Stimulated activated CD4-positive, alpha-beta T cell treated with anti-CD3 and anti-CD28 coated beads, Interleukin-2, amount 100 ng/mL, for 4 hours (primary cell): ENCODE data around the gene PCSK6.
"Not testable (repeated sequence)": the region's sequence is repeated elsewhere in the genome, so short reads cannot be mapped to it uniquely, and the experiment has no call there.

Experiments
- DNase-seq: peaks from one replicate; pipeline ENCODE4 v3.0.0-alpha.2; 2020; ENCODE audit warnings: low read depth

Gene PCSK6

DNA sequence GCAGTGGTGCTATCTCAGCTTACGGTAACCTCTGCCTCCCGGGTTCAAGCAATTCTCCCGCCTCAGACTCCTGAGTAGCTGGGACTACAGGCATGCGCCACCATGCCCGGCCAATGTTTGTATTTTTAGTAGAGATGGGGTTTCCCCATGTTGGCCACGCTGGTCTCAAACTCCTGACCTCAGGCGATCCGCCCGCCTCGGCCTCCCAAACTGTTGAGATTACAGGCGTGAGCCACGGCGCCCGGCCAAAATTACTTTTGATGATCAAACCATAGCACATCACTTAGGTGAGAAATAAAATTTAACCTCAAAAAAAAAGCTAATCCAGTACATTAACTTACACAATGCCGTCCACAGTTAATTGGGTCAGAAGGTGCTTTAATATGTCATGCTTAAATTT, 114.5 kb downstream of the PCSK6 start:
- not testable (repeated sequence) for DNase-seq

DNA sequence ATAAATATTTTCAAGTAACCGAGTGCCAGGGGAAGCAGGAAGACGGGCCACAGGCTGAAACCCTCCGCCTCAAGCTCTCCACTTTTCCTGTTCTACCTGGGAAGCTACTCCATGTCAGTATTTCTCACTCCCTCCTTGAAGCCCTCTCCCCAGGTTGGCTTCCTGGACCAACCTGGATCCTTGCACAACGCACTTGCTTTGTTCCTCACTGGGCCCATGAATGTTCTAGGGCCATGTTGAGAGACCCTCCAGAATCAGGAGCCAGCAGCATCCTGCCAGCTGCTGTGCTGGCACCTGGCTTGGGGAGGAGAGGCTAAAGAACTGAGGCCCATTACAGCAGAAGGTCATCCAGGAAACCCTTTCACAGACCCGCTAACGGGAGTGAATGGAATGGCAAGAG, 115.2 kb downstream of the PCSK6 start:
- DNase-seq: no peak

DNA sequence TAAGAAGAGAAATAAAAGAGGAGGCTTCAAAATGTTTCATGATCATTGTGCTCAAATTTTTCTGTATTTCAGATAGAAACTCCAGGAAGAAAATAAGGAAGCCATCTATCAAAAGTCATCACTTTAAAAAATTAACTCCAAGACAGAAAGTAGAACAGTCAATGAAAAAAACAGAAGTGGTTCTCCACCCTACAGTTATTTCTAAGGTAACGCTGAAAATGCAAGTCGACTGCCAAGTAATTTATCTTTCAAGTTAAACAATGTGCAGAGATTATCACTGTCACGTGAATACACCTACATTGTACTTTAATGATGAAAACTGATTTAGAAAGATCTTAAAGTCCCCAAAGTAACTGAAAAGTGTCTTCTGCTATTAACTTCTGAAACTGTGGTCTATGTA, 115.9 kb downstream of the PCSK6 start:
- no peak for DNase-seq

DNA sequence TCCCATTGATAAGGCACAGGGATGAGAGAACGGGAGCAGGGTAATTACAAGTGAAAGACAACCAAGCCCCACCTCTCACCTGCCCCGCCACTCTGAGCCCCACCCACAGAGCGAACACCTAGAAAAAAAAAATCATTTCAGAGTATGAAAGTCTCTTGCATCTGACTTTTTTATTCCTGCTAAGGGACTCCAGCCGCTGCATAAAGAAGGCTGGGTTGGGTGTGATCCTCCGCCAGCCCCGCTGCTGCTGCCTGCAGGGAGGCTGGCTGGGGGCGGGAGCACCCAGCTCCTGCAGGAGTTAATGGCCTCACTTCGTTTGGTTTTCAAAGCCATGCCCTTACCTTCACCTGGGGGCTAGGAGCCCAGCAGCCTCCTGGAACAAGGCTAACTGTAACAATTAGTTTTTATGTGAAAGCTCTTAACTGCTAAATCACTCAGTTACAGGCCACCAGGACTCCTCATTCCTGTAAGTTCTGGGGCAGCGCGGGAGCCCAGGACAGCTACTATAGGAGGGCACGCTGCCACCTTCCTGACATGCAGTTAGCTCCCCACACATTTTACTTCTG, 116.5 kb downstream of the PCSK6 start:
- no peak for DNase-seq

DNA sequence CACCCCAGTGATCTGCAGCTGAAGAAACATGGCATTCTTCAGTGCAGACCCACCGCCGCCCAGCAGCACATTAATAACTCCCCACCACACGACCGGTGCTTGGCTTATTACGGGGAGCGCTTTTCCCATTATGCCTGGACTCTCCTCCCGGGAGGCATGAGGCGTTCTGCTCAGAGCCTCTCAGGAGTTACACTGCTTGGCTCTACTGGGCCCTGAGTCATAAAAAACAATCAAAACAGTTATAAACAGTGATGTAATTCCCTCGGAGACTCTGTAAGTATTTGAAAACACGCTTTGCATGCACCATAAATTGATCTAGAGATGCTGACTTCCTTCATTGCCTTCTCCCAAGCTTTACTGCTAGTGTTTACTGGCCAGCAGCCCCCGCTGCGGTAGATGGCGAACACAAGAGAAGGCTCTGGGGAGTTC, 117.3 kb downstream of the PCSK6 start:
- no peak for DNase-seq

DNA sequence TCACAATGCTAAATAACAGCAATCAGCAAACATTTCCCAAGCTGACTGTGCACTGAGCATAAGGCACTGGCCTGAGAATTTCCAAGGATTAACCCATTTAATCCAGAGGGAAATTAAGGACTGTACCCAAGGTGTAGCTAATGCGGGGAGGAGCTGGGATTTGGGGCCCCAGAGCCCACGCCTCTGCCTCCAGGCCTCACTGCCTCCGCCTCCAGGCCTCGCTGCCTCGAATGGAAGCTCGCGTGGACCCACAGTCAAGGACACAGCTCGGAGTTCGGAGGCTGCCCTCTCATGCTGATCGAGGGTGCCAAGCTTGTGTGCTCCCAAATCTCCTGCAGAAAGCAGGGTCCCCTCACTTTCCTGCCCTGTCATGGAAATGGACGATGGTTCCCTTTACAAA, 118.0 kb downstream of the PCSK6 start:
- DNase-seq: no peak

DNA sequence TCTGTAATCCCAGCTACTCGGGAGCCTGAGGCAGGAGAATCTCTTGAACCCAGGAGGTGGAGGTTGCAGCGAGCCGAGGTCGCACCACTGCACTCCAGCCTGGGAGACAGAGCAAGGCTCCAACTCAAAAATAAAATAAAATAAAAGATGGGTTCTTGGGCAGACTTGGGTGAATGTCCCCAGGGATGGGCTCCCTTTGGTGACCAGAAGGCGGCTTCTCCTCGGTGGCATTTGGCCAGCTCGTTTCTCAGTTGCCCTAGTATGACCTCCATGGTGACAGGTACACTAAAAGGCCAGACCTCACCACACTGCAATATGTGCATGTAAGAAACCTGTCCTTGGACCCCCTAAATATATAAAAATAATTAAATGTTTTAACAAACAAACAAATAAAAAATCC, 118.4 kb downstream of the PCSK6 start:
- DNase-seq: no peak

DNA sequence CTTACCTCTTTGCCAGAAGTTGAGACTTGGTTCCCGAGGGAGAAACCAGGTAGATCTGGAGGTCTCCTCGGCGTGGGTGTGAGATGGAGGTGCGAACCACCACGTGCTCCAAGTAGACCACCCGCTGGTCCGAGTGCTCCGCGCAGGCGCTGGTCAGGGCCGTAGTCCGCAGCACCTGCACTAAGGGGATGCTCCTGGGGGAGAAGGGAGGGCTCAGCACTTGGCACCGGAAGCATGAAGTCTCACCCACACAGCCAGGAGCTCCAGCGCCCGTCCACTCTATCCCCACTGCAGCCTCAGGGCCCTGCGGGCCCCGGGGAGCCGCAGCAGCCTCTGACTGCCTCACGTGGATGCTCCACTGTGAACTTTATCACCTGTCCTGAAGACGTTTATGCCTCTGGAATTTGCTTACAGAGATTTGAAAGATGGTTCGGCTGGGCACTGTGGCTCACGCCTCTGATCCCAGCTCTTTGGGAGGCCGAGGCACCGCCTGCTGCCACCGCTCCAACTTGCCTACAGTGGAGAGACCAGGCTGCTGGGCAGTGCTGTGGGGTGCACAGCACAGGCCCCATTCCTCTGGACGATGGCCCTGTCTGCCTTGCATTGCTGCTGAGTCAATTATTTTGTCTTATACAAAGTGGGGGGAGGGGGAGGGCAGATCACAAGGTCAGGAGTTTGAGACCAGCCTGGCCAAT, 119.0 kb downstream of the PCSK6 start:
- no peak for DNase-seq

DNA sequence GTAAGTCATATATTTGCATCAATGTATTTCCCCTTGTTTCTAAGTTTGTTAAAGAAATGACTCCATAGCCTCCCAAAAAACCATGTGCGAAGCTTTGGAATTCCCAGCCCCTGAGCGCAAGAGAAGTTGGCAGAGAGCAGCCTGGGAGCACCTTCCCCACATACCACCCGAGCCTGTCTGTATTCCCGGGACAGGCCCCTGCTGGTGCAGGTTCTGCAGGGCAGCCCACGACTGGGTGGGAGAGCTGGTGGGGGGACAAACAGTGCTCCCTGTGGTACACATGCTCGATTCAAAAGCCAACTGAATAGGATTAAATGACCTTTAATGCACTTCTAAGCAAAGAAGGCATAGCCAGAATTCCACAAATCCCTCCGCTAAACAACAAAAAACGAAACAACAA, 119.8 kb downstream of the PCSK6 start:
- DNase-seq: no peak

DNA sequence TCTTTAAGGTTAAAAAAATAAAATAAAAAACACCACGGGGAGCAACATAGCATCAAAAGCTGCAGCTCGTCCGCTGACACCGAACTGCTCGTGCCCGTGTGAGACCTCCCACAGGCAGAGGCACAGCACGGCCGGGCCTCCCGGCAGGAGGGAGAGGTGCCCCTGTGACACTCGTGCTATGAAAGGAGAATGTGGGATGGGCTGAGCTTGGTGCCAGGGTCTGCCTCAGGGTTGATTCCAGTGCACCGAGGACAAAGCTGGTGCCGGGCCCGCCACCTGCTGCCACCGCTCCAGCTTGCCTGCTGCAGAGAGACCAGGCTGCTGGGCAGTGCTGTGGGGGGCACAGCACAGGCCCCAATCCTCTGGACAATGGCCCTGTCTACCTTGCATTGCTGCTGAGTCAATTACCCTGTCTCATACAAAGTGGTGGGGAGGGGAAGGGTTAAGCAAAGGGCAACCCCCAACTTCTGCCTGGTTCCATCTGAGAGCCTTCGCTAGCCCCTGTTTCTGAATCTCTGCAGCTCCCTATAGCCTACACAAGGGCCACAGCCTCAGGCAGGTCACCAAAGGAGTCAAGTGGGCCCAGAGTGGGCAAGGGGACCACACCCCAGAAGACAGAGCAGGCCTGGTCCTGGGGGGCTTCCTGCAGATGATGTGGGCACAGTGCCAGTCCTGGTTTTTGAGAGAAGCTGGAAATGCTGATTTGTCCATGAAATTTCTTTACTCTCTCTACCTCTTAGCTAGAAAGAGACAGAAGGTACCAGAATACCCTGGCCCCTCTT, 120.5 kb downstream of the PCSK6 start:
- DNase-seq: no peak

DNA sequence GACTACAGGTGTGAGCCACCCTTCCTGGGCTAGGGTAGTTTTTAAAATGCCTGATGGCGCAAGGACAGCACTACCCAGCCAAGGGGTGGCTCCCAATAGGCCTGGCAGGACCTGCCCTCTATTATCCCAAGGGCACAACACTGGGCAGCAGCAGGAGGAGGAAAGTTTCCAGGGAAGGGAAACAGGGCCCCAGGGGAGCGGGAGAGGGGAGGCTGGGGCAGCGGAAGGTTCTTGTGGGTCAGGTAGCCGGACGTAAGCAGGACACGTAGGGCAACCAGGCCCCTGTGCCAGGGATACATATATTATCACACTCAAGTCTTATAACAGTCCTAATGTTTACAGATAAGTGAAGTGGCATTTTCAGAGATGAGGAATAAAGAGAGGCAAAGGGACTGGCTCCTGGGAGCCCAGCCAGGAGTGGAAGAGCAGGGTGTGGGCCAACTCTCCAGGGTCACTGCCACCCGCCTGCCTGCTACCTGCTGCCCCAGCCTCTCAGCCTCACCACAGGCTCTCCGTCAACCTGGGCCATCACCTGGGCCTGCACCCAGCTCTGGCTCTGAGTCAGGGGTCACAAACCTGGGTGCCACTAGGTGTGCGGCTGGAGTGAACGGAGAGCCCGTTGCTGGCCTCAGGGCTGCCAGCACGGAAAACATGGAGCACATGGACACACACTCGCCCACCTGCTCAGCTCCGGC, 121.3 kb downstream of the PCSK6 start:
- DNase-seq: no peak

DNA sequence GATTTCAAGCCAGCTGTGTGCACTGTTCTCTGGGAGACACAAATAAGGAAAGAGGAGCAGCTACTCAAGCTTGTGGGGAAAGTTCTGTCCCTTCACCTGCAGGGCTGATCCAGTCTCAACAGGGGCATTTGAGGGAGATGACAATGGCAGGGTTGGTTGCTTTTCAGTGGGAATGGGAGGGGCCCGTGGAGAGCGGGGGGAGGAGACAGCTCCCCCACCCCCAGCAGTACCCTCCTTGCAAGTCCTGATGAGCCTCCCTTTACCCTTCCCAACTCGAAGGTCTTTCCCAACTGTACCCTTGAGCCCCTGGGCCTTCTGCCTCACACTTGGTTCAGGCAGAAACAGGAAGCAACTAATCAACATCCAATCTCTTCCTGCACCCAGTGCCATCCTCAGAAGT, 122.7 kb downstream of the PCSK6 start:
- no peak for DNase-seq

DNA sequence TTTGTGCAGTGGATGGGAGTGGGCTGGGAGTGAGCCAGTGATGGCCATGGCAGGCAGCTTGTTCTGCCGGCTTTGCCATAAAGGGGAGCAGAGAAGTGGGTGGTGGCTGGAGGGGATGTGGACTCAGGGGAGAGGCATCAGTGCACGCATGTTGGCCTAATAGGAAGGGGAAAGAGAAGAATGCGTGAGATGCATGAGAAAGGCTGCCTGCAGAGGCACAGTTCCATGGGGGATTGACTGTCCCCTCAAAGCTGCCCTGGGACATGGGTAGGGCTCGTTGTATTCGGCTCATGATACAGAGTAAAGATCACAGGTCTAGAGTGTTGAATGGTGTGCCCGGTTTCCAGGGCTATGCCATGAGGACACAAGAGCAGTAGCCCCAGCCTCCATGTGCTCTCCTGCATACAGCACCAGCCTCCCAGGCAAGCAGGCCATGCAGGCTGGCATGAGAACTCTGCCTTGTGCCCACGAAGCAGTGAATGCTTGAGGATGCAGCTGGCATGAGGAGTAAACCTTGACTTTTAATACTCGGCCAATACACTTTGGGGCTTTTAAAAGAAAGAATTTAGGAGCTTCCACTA, 126.4 kb downstream of the PCSK6 start:
- DNase-seq: no peak

DNA sequence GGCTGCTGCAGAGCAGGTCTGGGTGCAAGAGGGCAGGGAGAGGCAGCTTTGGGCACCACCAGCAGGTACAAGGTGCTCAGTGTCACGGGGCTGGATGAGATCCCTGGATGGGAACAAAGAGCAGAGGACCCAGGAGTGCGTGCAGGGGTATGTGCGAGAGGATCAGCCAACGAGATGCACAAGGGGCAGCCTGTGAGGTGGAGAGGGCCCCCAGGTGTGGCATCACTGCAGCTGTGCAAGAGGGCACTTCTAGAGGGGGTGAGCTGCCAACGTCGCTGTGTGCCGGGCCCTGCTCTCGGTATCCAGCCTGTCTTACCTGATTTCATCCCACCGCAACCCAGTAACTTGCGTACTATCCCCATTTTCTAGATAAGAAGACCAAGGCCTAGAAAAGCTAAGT, 127.1 kb downstream of the PCSK6 start:
- no peak for DNase-seq

DNA sequence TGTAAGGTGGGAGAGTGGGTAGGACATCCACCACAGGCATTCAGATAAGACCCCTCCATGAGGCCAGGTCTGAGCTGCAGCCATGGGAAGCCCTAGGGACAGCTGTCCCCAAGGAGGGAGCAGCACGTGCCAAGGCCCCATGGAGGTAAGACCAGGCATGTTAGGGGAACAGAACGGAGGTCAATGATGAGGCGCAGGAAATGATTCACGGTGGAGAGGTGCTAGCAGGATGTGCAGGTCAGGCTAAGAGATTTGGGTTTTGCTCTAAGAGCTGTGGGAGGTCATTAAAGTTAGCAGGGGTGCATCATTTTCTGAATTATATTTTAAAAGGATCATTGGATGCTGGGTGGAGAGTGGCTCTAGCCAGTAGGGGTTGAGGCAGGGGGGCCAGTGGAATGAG, 128.1 kb downstream of the PCSK6 start:
- no peak for DNase-seq

DNA sequence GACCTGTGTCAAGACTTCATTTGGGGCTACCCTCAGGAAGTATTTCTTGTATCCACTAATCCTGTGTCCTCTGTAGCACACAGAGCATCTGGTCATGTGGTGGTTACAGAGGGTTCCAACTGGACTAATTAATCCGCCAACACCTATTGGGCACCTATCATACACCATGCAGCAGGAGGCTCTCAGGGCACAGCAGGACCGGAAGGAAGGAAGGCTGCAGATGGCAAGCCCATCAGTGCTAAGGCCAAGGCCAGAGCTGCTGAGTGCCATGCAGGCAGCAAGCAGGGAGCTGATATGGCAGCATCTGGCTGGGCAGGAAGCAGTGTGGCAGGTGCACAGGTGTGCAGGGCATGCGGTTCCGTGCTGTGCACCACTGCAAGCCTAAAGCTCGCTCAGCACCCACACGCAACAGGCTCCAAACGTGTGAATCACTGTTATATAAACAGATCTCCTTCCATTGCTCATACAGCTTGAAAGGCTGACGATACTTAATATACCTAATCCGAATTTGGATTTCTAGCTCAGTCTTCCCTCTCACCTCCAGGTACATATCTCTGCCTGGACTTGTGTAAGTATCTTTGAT, 130.1 kb downstream of the PCSK6 start:
- DNase-seq: no peak

DNA sequence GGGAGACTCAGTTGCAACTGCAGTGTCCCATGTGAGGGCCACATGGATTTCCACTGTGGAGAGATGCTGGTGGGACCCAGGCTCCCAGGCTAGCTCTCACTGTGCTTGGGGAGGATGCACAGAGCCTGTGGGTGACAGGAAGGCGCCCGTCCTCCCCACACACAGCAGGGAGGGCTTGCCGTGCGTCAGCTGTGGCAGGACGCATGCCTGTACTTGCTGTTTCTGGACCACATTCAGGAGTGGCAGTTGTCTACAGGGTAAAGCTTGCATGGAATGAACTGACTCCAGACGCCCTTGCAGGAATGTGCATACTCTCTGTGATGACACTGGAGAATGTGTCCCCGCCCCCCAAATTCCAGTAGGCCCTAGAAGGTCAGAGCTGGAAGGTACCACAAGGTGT, 130.6 kb downstream of the PCSK6 start:
- DNase-seq: no peak

DNA sequence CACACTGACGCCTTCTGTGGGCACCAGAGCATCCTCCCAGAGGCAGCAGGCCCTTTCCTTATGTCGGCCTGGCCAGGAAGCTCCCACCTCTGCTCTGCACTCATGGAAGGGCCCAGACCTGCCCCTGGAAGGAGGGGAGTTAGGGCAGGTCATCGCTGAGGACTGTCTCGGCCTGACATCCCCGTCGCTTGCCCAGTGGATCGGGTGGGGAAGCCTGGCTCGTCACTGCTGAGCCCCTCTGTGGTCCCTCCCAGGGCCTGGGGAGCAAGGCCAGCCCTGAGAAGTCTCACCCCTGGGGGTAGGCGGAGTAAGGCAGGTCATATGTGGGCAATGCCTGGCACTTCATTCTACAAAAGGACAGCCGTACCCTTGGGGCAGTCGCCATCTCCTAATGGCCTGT, 131.6 kb downstream of the PCSK6 start:
- no peak for DNase-seq

DNA sequence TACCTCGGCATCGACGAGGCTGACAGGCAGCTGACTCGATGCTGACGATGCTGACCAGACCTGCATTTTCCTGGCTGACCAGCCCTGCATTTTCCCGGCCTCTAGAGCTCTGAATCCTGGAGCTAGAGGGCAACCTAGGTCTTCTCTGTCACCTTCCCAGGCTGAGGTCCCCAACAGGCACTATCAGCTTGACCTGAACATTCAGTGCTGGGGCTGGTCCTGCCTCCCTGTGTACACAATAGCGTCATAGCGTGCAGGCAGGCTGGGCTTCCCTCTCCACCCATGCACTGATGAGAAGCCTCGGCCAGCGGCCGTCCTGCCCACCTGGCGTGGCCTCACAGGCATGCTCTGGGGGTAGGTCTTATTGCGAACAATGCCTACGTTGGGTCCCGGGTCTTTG, 132.2 kb downstream of the PCSK6 start:
- DNase-seq: no peak

DNA sequence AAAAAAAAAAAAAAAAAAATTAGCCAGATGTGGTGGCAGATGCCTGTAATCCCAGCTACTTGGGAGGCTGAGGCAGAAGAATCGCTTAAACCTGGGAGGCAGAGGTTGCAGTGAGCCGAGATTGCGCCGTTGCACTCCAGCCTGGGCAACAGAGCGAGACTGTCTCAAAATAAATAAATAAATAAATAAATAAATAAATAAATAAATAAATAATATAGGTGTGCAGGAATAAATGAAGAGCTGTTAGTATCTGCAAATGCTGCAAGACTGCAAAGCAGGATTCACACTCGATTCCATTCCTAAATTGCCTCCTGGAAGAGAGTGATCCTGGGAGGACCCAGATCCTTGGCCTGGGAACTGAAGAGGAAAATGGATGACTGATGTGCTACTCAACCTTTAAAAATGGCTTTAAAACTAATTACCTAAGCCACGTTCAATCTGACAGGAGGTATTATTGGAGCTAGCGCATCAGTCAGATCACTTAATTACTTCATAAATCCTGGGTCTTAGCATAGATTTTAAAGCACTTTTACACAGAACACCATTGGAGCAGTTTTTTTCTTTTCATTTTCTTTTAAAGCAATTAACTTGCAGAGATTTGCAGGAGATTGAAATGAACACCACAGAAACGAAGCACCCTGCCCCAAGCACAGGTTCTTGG, 132.9 kb downstream of the PCSK6 start:
- DNase-seq: not testable (repeated sequence)

DNA sequence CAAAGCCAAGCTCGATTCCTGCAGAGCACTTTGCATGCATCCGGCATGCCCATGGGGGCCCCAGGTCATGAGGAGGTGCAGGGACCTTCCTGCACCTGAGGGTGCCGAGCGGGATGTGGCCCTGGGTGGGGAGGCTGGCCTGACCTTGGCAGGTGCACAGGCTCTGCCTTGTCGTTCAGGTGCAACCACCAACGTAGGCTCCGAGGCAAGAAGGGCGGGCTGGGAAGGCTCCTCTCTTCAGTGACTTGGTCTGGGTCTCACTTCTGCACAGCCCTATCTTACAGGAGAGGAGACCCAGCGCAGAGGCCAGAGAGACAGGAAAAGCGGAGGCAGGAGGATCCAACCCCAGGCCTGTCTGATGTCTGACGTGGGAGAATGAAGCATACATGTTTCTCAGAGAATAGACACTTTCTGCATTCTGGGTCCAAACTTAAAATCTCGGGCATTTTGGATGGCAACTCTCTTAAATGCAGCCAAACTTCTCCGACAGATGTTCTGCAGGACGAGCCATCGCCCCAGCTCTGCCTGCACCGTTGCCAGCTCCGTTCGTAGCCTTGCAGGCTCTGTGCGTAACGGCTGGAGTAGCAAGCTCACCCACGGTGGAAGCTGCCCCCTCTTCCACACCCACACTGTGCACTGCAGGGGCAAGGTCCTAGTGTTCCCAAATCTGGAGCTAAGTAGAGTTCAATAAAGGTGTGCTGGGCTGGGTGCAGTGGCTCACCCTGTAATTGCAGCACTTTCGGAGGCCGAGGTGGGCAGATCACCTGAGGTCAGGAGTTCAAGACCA, 133.6 kb downstream of the PCSK6 start:
- no peak for DNase-seq
